ENCODE measurements around the gene TAS1R3.
"Not testable (repeated sequence)": the region's sequence is repeated elsewhere in the genome, so short reads cannot be mapped to it uniquely, and the experiment has no call there.

Gene TAS1R3

GRCh38 chr1:1309251-1310108 lies 21.6 kb upstream of the TAS1R3 start:
- DNase-seq (peak; percentile 38), ATAC-seq (no peak)

GRCh38 chr1:1310109-1310385 lies 21.0 kb upstream of the TAS1R3 start:
- DNase-seq (no peak), ATAC-seq (no peak)

- DNase-seq (no peak), ATAC-seq (no peak)
These were observed 20.5 kb upstream of the TAS1R3 start for GRCh38 chr1:1310476-1311053.

- no peak for DNase-seq
These were observed 19.7 kb upstream of the TAS1R3 start for GRCh38 chr1:1311107-1312104.

GRCh38 chr1:1312450-1313314 lies 18.4 kb upstream of the TAS1R3 start:
- ATAC-seq: no peak
- no peak for DNase-seq

More at GRCh38 chr1:1311107-1312104, 19.7 kb upstream of the TAS1R3 start:
- no peak for ATAC-seq

- no peak for DNase-seq
- no peak for ATAC-seq
These were observed 17.4 kb upstream of the TAS1R3 start for GRCh38 chr1:1313500-1314236.

GRCh38 chr1:1314237-1314586 lies 16.9 kb upstream of the TAS1R3 start:
- DNase-seq (no peak), ATAC-seq (no peak)

- ATAC-seq (no peak), DNase-seq (no peak)
These were observed 16.3 kb upstream of the TAS1R3 start for GRCh38 chr1:1314678-1315335.

GRCh38 chr1:1315435-1315954 lies 15.6 kb upstream of the TAS1R3 start:
- no peak for ATAC-seq
- DNase-seq: no peak

GRCh38 chr1:1316199-1316598 lies 14.9 kb upstream of the TAS1R3 start:
- DNase-seq, ATAC-seq: not testable (repeated sequence)

- no peak for DNase-seq
- ATAC-seq: no peak
These were observed 13.7 kb upstream of the TAS1R3 start for GRCh38 chr1:1317420-1317819.

- DNase-seq (no peak), ATAC-seq (no peak)
These were observed 12.9 kb upstream of the TAS1R3 start for GRCh38 chr1:1318131-1318652.

- ATAC-seq (no peak), DNase-seq (no peak)
These were observed 12.1 kb upstream of the TAS1R3 start for GRCh38 chr1:1318777-1319645.

GRCh38 chr1:1319646-1319941 lies 11.5 kb upstream of the TAS1R3 start:
- DNase-seq (no peak), ATAC-seq (no peak)

- ATAC-seq: no peak
- DNase-seq: no peak
These were observed 10.2 kb upstream of the TAS1R3 start for GRCh38 chr1:1320666-1321448.

GRCh38 chr1:1321477-1321876 lies 9.6 kb upstream of the TAS1R3 start:
- DNase-seq: no peak
- ATAC-seq: no peak

GRCh38 chr1:1322418-1322817 lies 8.7 kb upstream of the TAS1R3 start:
- DNase-seq (no peak), ATAC-seq (no peak)

- DNase-seq (no peak), ATAC-seq (no peak)
These were observed 8.1 kb upstream of the TAS1R3 start for GRCh38 chr1:1322952-1323351.
